ENCODE data around the gene RALGAPA1. TPM values are rescaled to one million over a fixed set of nuclear protein-coding genes. Genes with fewer than 3 reads are reported as not detected.
"Not testable (repeated sequence)": the region's sequence is repeated elsewhere in the genome, so short reads cannot be mapped to it uniquely, and the experiment has no call there.

The RALGAPA1 gene
- total RNA-seq, 2 experiments from 2014 or later, result 24.1 to 24.7 TPM

DNA sequence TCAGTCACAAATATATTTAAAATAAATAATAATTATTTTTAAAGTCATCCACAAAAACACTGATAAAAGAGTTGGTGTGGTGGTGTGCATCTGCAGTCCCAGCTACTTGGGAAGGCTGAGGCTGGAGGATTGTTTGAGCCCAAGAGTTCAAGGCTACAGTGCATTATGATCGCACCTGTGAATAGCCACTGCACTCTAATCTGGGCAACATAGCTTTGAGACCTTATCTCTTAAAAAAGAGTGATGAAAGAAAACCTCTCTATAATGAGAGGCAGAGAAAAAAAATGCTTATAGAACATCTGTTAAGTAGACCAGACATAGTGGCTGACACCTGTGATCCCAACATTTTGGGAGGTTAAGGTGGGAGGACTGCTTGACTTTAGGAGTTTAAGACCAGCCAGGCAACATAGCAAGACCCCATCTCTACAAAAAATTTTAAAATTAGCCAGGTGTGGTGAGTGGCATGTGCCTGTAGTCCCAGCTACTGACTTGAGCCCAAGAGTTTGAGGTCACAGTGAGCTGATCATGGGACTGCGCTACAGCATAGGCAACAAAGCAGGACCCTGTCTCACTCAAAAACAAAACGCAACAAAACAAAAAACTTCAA, 50.5 kb downstream of the RALGAPA1 start:
- no peak overlapping the region for H3K4me3 Mint-ChIP-seq
- no peak for DNase-seq
- H3K27me3 Mint-ChIP-seq, result no peaks in the 10 kb centered on the region
- H3K36me3 Mint-ChIP-seq, result peaks cover 32% of the 10 kb centered on the region
- no peaks in the 10 kb centered on the region for H3K9me3 Mint-ChIP-seq
- H3K4me1 Mint-ChIP-seq, result no peaks in the 10 kb centered on the region
- H3K27ac Mint-ChIP-seq, result no peak overlapping the region

DNA sequence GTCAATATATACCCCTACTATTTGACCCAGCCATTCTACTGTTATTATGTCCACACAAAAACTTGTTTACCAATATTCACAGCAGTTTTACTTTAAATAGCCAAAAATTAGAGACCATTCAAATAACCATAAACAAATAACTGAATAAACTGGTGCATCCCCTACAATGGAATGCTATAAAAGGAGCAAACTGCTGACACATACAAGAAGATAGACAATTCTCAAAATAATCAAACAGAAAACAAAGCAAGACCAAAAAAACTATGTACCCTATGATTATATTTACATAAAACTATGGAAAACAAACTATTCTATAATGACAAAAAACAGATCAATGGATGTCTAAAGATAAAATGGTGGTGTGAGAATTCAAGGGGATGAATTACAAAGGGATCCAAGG, 54.4 kb downstream of the RALGAPA1 start:
- H3K4me1 Mint-ChIP-seq, result no peaks in the 10 kb centered on the region
- H3K36me3 Mint-ChIP-seq, result peaks cover 32% of the 10 kb centered on the region
- H3K9me3 Mint-ChIP-seq, result no peaks in the 10 kb centered on the region
- H3K27me3 Mint-ChIP-seq, result no peaks in the 10 kb centered on the region
- no peak overlapping the region for H3K27ac Mint-ChIP-seq
- no peak overlapping the region for H3K4me3 Mint-ChIP-seq
- DNase-seq, result no peak

DNA sequence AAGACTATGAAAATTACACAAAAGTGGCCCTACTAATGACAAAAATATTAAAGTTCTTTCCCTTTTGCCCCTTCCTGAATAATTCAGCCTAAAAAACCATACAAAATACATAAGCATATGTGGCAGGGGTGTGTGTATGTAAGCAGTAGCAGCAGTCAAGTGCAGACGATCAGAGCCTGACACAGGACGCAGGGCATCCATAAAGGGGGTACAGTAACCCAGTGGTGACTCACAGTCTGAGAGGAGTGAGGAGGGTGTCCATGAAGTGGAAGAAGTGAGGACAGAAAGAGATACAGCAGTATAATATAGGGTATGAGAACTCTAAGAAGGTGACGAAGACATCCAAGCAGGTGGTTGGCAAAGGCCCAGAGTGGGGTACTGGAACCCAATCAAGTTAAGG, 56.7 kb downstream of the RALGAPA1 start:
- peaks cover 33% of the 10 kb centered on the region for H3K36me3 Mint-ChIP-seq

DNA sequence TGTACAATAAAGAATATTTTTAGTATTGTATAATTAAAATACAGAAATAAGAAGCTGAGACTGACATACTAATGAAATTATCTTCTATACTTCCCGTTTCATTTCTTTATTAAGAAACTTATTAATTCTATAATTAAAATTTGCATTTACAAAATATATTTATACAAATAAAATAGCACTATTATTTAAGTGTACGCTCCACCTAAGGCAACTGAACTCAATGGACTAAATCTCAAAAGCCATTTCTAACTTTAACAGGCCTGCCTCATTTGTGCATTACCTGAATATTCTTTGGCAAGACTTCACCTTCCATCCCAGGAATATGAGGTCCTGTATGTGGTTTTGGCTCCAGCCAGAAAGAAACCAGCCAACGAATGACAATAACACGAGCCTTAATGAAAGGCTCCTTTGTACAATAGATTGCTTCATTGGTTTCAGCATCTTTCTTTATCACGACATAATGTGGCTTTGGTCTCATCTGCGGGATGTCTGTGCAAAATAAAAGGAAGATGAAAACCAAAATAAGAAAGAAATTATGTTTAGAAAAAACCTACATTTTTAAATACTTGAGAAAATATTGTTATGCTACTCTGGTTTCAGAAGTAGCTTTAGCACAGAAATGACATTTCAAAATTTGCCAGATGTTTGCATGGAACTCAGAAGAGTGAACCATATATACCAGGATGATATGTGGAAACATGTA, 58.7 kb downstream of the RALGAPA1 start:
- Mint-ChIP-seq H3K4me3 (no peak overlapping the region), H3K27ac (no peak overlapping the region), H3K9me3 (no peaks in the 10 kb centered on the region), H3K27me3 (no peaks in the 10 kb centered on the region), H3K4me1 (peaks cover 2% of the 10 kb centered on the region), H3K36me3 (peaks cover 27% of the 10 kb centered on the region)
- DNase-seq, result no peak

More for the DNA sequence above, 56.7 kb downstream of the RALGAPA1 start:
- H3K4me3 Mint-ChIP-seq, result no peak overlapping the region
- DNase-seq, result no peak
- H3K27ac Mint-ChIP-seq, result no peak overlapping the region
- H3K9me3 Mint-ChIP-seq, result no peaks in the 10 kb centered on the region
- H3K4me1 Mint-ChIP-seq, result peaks cover under 1% of the 10 kb centered on the region
- no peaks in the 10 kb centered on the region for H3K27me3 Mint-ChIP-seq

DNA sequence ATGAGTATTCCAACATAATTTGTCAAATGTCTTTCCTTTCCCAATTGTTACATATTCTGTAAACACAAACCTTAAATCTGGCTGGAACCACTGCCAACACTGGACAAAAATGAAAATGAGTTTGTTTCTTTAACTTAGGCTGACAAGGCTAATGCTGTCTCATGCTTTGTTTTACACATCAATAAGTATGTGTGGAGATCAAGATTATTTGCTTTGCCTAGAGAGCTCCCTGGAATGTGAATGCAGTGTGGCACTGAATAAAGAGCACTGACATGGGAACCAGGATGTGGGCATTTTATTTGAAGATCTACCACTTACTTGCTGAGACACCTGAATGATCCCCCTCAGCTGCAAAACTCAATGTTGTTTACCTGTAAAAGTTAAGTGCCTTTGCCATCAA, 61.7 kb downstream of the RALGAPA1 start:
- no peak overlapping the region for H3K27ac Mint-ChIP-seq

DNA sequence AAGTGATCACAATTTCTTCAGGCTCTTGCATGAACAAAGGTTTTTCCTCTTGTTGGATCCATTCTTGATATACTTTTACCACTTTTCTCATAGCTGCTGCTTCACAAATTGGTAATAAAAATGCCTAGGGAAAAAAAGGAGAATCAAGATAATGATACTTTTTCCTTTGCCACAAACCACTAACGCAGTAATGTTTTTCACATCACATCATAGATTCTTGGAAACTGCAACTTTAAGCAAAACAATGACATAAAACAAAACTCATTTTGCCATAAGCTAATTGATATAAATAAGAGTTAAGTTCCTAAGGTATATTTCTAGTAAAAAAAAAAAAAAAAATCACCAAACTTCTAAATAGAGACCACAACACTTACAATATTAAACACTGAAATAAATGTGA, 66.7 kb downstream of the RALGAPA1 start:
- no peak overlapping the region for H3K4me3 Mint-ChIP-seq
- no peaks in the 10 kb centered on the region for H3K27me3 Mint-ChIP-seq
- peak overlapping the region; percentile 68 for H3K27ac Mint-ChIP-seq
- no peaks in the 10 kb centered on the region for H3K9me3 Mint-ChIP-seq
- DNase-seq, result no peak
- peaks cover 15% of the 10 kb centered on the region for H3K36me3 Mint-ChIP-seq
- H3K4me1 Mint-ChIP-seq, result peaks cover 24% of the 10 kb centered on the region

More for the DNA sequence above, 61.7 kb downstream of the RALGAPA1 start:
- Mint-ChIP-seq H3K27me3 (no peaks in the 10 kb centered on the region), H3K36me3 (peaks cover 11% of the 10 kb centered on the region), H3K4me3 (no peak overlapping the region), H3K4me1 (peaks cover 10% of the 10 kb centered on the region), H3K9me3 (no peaks in the 10 kb centered on the region)
- no peak for DNase-seq

DNA sequence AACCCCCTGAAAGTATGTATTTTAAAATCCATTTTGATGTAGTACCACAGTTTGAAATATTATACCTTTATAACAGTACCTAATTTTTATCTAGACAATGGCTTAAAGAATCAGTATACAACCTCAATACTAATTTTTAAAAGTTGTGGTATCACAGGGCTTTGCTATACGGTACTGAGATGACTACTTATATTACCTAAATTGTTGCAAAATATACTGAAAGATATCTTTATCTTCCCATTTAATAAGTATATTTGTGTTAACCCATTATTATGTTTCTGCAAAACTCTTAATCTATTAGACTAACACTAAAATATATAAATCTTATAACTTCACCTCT, 67.1 kb downstream of the RALGAPA1 start:
- Mint-ChIP-seq H3K36me3 (peaks cover 12% of the 10 kb centered on the region), H3K4me3 (no peak overlapping the region), H3K27ac (peak overlapping the region; percentile 82), H3K4me1 (peaks cover 22% of the 10 kb centered on the region), H3K27me3 (no peaks in the 10 kb centered on the region), H3K9me3 (no peaks in the 10 kb centered on the region)
- DNase-seq, result no peak

DNA sequence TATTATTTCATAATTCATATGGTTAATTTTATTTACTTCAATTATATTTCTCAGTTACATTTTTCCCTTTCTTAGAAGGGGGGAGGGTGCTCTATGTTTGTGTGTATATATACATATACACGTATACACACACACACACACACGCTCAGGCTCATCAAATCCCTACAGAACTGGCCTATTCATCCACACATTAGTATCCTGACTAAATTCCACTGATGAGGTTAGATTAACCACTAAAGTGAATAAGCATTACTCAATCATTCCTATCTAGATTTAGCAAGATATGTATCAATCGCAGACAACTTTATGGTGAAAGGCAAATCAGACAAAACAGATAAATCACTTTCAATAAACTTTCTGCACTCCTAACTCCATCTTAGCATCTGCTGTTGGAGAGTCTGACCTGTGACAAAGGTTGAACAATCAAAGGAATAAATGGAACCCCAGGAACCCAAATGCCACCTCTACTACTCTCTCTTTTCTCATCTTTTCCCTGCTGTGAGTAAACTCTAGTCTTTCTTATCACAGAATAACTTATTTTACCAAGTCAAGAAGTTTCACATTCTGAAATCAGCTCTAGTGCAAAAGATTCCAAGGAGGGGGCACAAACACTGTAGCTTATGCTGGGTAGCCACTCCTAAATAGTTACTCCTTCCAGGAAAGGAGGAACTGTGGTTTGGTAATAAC, 67.6 kb downstream of the RALGAPA1 start:
- peak overlapping the region; percentile 82 for H3K27ac Mint-ChIP-seq

DNA sequence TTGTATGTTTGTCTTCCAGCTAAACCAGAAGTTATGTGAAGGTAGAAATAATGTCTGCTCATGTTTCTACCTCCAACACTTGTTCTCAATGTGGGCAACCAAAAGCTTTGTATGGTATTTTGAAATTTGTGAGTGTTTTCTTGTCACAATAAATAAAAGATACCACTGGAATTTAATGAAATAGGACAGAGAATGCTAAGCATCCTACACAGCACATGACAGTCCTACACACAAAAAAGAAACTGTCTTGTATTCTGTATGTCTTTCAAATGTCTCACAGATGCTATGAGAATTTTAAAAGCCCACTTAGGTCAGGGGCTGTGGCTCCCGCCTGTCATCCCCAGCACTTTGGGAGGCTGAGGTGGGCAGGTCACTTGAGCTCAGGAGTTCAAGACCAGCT, 68.9 kb downstream of the RALGAPA1 start:
- Mint-ChIP-seq H3K9me3 (no peaks in the 10 kb centered on the region), H3K36me3 (peaks cover 19% of the 10 kb centered on the region)

More for the DNA sequence above, 67.6 kb downstream of the RALGAPA1 start:
- Mint-ChIP-seq H3K27me3 (no peaks in the 10 kb centered on the region), H3K9me3 (no peaks in the 10 kb centered on the region), H3K36me3 (peaks cover 11% of the 10 kb centered on the region), H3K4me1 (peaks cover 22% of the 10 kb centered on the region), H3K4me3 (peak overlapping the region; percentile 15)
- no peak for DNase-seq

DNA sequence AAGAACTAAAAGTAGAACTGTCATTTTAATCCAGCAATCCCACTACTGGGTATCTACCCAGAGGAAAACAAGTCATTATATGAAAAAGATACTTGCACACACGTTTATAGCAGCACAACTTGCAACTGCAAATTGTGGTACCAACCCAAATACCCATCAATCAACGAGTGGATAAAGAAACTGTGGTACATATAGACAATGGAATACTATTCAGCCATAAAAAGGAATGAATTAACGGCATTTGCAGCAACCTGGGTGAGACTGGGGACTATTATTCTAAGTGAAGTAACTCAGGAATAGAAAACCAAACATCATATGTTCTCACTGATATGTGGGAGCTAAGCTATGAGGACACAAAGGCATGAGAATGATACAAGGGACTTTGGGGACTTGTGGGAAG, 73.9 kb downstream of the RALGAPA1 start:
- DNase-seq, H3K27ac Mint-ChIP-seq, H3K4me3 Mint-ChIP-seq, H3K27me3 Mint-ChIP-seq, H3K9me3 Mint-ChIP-seq, H3K4me1 Mint-ChIP-seq: not testable (repeated sequence)
- peaks cover 37% of the 10 kb centered on the region for H3K36me3 Mint-ChIP-seq

More for the DNA sequence above, 68.9 kb downstream of the RALGAPA1 start:
- no peaks in the 10 kb centered on the region for H3K27me3 Mint-ChIP-seq
- no peak overlapping the region for H3K27ac Mint-ChIP-seq
- no peak for DNase-seq
- H3K4me1 Mint-ChIP-seq, result peaks cover 22% of the 10 kb centered on the region
- no peak overlapping the region for H3K4me3 Mint-ChIP-seq

DNA sequence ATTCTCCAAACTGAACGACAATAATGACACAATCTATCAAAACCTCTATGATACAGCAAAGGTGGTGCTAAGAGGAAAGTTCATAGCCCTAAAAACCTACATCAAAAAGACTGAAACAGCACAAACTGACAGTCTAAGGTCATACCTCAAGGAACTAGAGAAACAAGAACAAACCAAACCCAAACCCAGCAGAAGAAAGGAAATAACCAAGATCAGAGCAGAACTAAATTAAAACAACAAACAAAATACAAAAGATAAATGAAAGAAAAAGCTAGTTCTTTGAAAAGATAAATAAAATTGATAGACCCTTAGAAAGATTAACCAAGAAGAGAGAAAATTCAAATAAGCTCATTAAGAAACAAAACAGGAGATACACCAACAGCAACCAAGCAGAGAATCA, 75.6 kb downstream of the RALGAPA1 start:
- not testable (repeated sequence) for H3K27ac Mint-ChIP-seq, DNase-seq

DNA sequence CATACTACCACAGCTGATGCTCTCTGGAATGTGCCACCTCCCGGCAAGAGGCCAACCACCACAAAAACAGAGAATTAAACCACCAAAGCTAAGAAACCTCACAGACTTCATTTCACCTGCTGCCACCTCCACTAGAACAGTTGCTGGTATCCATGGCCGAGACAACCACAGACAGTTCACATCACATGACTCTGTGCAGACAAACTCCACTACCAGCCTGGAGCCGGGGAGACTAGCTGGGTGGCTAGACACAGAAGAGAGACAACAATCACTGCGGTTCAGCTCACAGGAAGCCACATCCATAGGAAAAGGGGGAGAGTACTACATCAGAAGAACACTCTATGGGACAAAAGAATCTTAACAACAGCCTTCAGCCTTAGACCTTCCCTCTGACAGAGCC, 78.2 kb downstream of the RALGAPA1 start:
- H3K36me3 Mint-ChIP-seq, result peaks cover 32% of the 10 kb centered on the region
- no peaks in the 10 kb centered on the region for H3K9me3 Mint-ChIP-seq
- H3K27me3 Mint-ChIP-seq, result no peaks in the 10 kb centered on the region
- H3K4me1 Mint-ChIP-seq, result peaks cover 8% of the 10 kb centered on the region
- H3K27ac Mint-ChIP-seq, result no peak overlapping the region
- DNase-seq, result no peak
- no peak overlapping the region for H3K4me3 Mint-ChIP-seq

More for the DNA sequence above, 75.6 kb downstream of the RALGAPA1 start:
- not testable (repeated sequence) for H3K27me3 Mint-ChIP-seq, H3K4me3 Mint-ChIP-seq, H3K9me3 Mint-ChIP-seq, H3K4me1 Mint-ChIP-seq
- peaks cover 41% of the 10 kb centered on the region for H3K36me3 Mint-ChIP-seq

DNA sequence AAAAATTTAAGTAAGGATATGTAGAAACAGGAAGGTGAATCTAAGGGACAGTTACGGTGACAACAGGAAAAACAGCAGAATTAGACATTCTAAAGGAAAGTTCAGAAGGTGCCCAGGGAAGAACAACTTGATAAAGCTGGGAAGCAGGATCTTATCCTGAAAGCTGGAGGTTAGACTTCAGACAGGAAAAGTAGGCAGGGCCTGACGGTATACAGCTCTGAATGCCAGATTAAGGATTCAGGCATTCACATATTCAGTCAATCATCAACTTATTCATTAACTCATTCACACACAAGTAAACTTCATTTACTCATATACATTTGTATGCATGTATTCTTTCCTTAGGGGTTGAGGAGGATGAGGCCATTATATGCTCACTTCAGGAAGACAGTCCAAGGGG, 81.3 kb downstream of the RALGAPA1 start:
- Mint-ChIP-seq H3K27ac (no peak overlapping the region), H3K4me3 (no peak overlapping the region), H3K36me3 (peaks cover 10% of the 10 kb centered on the region), H3K27me3 (no peaks in the 10 kb centered on the region), H3K4me1 (peaks cover 3% of the 10 kb centered on the region), H3K9me3 (no peaks in the 10 kb centered on the region)
- DNase-seq, result no peak

DNA sequence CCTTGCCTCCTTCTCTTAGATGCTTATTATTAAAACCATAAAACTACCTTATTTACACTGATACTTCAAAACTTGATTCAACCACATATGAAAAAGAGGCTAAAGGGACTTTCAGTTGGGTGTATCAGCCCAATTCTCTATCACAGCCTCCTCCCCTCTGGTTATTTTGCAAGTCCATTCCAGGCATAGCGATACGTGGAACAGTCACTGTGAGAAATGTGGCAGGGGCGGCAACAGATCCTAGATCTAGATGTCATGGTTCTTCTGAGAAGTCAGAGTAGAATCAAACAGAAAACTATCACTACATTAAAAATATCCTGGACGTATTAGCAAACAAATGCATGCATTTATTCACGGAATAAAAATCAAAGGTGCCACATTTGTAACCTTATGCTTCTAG, 83.2 kb downstream of the RALGAPA1 start:
- DNase-seq, result no peak
- Mint-ChIP-seq H3K36me3 (peaks cover 4% of the 10 kb centered on the region), H3K9me3 (no peaks in the 10 kb centered on the region), H3K27me3 (no peaks in the 10 kb centered on the region), H3K4me1 (no peaks in the 10 kb centered on the region), H3K27ac (no peak overlapping the region), H3K4me3 (no peak overlapping the region)

DNA sequence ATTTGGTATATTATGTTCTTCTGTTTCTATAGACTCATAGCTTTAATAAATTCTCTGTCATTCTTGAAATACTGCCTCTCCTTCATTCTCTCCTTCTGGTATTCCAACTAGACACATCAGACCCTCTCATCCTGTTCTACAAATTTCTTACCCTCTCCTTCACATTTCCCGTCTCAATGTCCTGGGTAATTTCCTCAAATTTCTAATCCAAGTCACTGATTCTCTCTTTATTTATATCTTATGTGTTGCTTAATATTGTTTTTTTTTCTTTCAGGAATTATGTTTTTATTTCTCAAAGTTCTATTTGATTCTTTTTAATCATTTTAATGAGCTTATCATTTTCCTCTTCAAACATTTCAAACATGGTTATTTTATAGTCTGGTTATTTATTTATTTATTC, 94.0 kb downstream of the RALGAPA1 start:
- Mint-ChIP-seq H3K4me3 (no peak overlapping the region), H3K27me3 (no peaks in the 10 kb centered on the region), H3K36me3 (peaks cover 11% of the 10 kb centered on the region), H3K27ac (no peak overlapping the region), H3K9me3 (no peaks in the 10 kb centered on the region), H3K4me1 (no peaks in the 10 kb centered on the region)
- DNase-seq, result no peak
